Measurements from ENCODE around the gene CAMK1D. TPM values are rescaled to one million over a fixed set of nuclear protein-coding genes. Genes with fewer than 3 reads are reported as not detected.

The CAMK1D gene
- total and polyA plus RNA-seq, 8 donors, result 1.4 to 26.9 (median 3.9) TPM

GRCh38 chr10:12877150-12877549 lies 527.8 kb downstream of the CAMK1D start:
- Histone ChIP-seq H3K36me3 (no peaks in the 10 kb centered on the region), H3K27ac (no peak overlapping the region), H3K4me3 (no peak overlapping the region), H3K27me3 (peaks cover 0 to 13% (median 0%) of the 10 kb centered on the region in 3 donors), H3K9me3 (no peaks in the 10 kb centered on the region), H3K4me1 (peaks cover 0 to 18% (median 13%) of the 10 kb centered on the region in 4 donors)
- DNase-seq, result no peak
- intact Hi-C loops (cut with DNase I; ENCODE audit: low total_unique reads), result no loop called here
- no peak for TF ChIP-seq EP300 (IDR thresholded peaks at IDR 0.05)
- no peak for TF ChIP-seq POLR2A (IDR thresholded peaks at IDR 0.05)
- no peak for TF ChIP-seq CTCF (IDR thresholded peaks at IDR 0.05)
- no peak for TF ChIP-seq POLR2AphosphoS5 (IDR thresholded peaks at IDR 0.05)
- 53 to 67% (median 60%) methylated on average over 3 of the region's 3 CpGs for WGBS, 5 donors

GRCh38 chr10:12880423-12880822 lies 531.1 kb downstream of the CAMK1D start:
- no peaks in the 10 kb centered on the region for H3K9me3 ChIP-seq
- H3K27me3 ChIP-seq, result peaks cover 0 to 7% (median 0%) of the 10 kb centered on the region in 3 donors
- no peak for TF ChIP-seq CTCF (IDR thresholded peaks at IDR 0.05)
- no peak for TF ChIP-seq EP300 (IDR thresholded peaks at IDR 0.05)
- TF ChIP-seq POLR2A (IDR thresholded peaks at IDR 0.05), result no peak
- TF ChIP-seq POLR2AphosphoS5 (IDR thresholded peaks at IDR 0.05), result no peak
- H3K27ac ChIP-seq, result no peak overlapping the region
- peaks cover 0 to 8% (median 6%) of the 10 kb centered on the region in 4 donors for H3K4me1 ChIP-seq
- no peak overlapping the region for H3K4me3 ChIP-seq
- peak in 1 of 2 donors; percentile 28 for DNase-seq
- intact Hi-C loops (cut with DNase I; ENCODE audit: low total_unique reads), result no loop called here
- H3K36me3 ChIP-seq, result no peaks in the 10 kb centered on the region

GRCh38 chr10:12884851-12885250 lies 535.5 kb downstream of the CAMK1D start:
- H3K36me3 ChIP-seq, result no peaks in the 10 kb centered on the region
- 76 to 91% (median 87%) methylated on average over 6 of the region's 6 CpGs for WGBS, 5 donors
- H3K9me3 ChIP-seq, result no peaks in the 10 kb centered on the region
- intact Hi-C loops (cut with DNase I; ENCODE audit: low total_unique reads), result no loop called here
- no peak for DNase-seq
- H3K4me3 ChIP-seq, result no peak overlapping the region
- peaks cover 0 to 4% (median 0%) of the 10 kb centered on the region in 4 donors for H3K4me1 ChIP-seq
- H3K27ac ChIP-seq, result no peak overlapping the region
- no peak for TF ChIP-seq CTCF (IDR thresholded peaks at IDR 0.05)
- TF ChIP-seq POLR2AphosphoS5 (IDR thresholded peaks at IDR 0.05), result no peak
- no peak for TF ChIP-seq EP300 (IDR thresholded peaks at IDR 0.05)
- no peak for TF ChIP-seq POLR2A (IDR thresholded peaks at IDR 0.05)
- no peaks in the 10 kb centered on the region for H3K27me3 ChIP-seq

Small RNAs within 50 kb of the gene (small RNA-seq; reads per million reads assigned to genes)
- gene MIR4480, result 0 reads per million in 4 donors
- 0 reads per million in 4 donors for gene MIR548Q
- 0 reads per million in 4 donors for gene RF00279
- 0 reads per million in 4 donors for gene RN7SL198P
- 0 reads per million in 4 donors for gene RNU6ATAC39P

Other genes starting within 250 kb of the CAMK1D start
- 10 to 100 TPM in 4 of 5 donors, under 1 TPM in 1; 0.58 to 17.4 (median 11.9) TPM for gene SEC61A2, start 219.9 kb upstream of the CAMK1D start, total RNA-seq
- 1 to 10 TPM; 1.1 to 3.2 (median 2.2) TPM for gene SEC61A2, start 219.9 kb upstream of the CAMK1D start, polyA plus RNA-seq
- 10 to 100 TPM; 21.4 to 49.4 (median 37.9) TPM for gene NUDT5, start 153.7 kb upstream of the CAMK1D start, total RNA-seq
- 10 to 100 TPM; 30.2 to 45.3 (median 39.6) TPM for gene NUDT5, start 153.7 kb upstream of the CAMK1D start, polyA plus RNA-seq
- 100 to 1,000 TPM in 1 of 5 donors, 10 to 100 TPM in 4; 22.3 to 103 (median 62.4) TPM for gene CDC123, start 153.4 kb upstream of the CAMK1D start, total RNA-seq
- gene CDC123, start 153.4 kb upstream of the CAMK1D start, polyA plus RNA-seq, result 10 to 100 TPM; 30.3 to 41.7 (median 39.4) TPM

Measured in stomach (tissue), 9 donors.